SIG-M5 treated with dmso at 0.1 percent for 504 hours (cell line): ENCODE measurements around the gene SRPX2.

Source experiments
- DNase-seq: peaks from one replicate; lab custom pipeline; 2025; ENCODE audit not compliant: unreplicated experiment; lab: John Stamatoyannopoulos, UW

Gene SRPX2

GRCh38 chrX:100649550-100650356 lies 5.8 kb downstream of the SRPX2 start:
- DNase-seq = no peak

GRCh38 chrX:100650841-100651240 lies 6.8 kb downstream of the SRPX2 start:
- DNase-seq = no peak

DNA sequence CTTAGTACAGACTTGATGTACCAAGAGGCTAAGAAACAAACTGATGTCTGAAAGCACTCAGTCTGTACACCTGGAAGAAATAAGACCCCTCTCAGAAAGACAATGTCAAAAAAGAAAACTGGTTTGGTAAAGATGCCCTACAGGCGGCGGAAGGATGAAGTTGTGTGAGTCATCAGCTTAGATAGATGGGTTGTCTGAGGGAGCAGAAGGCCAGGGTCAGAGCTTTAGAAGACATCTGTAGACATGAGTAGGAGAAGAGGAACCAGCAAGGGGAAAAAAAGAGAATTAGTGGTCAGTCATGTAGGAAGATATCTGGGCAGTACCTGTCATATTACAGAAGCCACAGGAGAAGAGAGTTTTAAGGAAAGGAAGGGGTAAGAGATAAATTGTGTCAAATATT lies 8.3 kb downstream of the SRPX2 start:
- DNase-seq = no peak

DNA sequence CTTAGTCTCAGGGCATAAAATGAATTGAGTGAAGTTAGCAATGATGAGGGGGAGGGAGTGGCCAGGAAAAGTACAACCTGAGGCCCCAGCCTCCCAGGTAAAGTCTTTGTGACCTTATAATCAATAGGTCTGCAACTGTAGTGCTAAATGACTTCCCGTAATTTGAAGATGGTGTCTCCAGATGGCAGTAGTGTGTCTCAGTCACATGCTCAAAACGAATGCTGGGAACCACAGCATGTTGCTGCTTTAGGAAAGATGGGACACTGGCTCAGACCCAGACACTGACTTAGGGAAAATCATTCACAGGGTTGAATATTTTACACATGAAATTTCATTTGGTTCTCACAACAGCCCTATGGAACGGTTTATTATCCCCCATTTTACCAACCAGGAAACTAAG lies 10.3 kb downstream of the SRPX2 start:
- peak; percentile 3 for DNase-seq

DNA sequence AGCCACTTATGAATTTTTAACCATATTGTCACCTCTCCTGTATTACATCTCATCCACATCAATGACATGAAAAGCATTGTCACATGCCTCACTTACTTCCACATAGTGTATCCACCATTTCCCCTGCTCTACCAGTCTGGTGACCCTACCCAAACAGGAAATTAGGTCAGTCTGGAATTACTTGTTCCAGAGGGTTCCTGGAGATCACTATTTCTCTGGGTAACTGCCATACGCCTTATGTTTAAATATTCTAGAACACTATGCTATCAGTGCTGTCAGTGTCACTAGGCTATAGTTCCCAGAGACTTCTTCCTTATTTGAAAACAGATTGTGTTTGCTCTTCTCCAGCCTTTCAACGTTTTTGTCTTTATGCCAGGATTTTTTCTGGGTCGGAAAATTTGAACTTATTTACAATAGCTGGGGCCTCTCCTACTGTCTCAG lies 15.0 kb downstream of the SRPX2 start:
- DNase-seq = no peak

DNA sequence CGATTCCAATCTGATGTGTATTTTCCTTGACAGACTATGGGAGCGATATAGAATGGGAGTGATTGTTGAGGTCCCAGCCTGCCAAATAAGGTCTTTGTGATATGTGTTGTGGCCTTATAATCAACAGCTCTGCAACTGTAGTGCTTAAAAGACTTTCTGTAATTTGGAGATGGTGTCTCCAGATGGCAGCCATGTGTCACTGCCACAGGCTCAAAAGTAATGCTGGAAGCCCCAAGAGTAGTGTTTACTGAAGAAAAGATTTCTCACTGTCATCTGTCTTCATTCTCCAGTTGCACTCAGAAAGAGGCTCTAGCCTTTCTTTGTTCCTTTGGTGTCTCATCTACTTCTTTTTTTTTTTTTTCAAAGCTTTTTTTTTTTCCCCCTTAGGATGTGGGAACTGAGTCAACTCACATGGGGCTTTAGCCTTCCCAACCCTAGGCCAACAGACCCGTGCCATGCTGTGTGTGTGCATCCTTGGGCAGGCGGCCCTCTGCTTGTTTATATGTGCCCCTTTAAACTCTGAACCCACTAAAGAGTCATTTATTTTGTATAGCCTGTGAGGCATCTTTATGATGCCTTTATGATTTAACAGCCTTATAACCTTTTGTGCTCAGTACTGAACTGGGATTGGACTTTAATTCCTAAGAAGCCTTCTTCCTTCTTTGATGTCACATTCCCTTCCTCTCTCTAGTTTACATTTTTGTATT lies 15.6 kb downstream of the SRPX2 start:
- no peak for DNase-seq

DNA sequence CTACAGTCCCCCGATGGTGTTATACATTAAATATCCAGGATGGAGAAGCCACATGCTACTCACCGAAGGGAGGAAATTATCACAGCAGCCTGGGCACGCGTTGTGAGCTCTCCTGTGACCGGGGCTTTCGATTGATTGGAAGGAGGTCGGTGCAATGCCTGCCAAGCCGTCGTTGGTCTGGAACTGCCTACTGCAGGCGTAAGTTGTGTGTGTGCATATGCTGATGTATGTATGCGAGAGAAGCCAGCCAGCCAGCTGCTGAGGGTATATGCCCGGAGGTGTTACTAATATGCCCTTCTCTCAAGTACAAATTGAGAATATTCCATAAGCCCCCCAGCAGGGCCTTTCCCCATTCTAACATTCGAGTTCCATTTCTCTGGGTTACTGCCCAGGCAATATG lies 18.2 kb downstream of the SRPX2 start:
- no peak for DNase-seq

DNA sequence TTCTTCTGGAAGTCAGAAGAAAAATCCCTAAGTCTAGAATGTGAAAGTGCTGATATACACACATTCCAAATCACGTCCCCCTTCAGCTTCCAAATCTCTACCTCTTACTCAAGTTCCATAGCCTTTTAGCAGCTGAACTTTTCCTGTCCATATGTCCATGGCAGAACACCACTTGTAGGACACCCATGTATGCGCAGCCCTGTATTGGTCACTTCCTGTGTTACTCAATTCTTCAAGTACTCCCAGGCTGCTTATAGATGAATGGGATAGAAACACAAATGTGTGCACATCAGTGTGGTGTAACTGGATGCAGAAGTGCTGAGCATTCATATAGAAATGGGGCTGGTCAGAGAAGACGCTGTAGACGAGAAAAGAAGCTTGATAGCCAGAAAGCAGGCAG lies 18.8 kb downstream of the SRPX2 start:
- DNase-seq = no peak

- DNase-seq = no peak
Measured at GRCh38 chrX:100663642-100664041, 19.6 kb downstream of the SRPX2 start.

DNA sequence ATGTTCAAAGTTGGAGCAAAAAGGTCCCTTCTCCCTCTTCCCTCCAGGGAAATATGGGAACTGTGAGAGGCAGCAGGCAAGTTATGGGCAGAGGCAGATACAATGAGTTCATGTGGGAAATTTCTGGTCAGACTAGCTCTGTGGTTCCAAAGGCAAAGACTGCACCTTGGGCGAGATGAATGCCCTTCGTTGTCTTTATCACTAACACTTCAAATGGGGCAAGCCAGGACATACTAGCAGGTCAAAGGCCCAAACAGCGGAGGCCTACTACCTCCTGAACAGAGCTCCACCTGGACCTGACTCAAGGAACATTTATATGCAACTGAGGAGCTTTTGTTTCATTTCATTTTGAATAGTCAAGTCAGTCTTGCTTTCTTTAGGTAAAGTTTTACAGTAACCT lies 29.0 kb downstream of the SRPX2 start:
- DNase-seq = no peak

GRCh38 chrX:100673397-100673953 lies 29.5 kb downstream of the SRPX2 start:
- no peak for DNase-seq

- peak; percentile 42 for DNase-seq
Measured at GRCh38 chrX:100674705-100675104, 30.7 kb downstream of the SRPX2 start.

- DNase-seq = no peak
Measured at GRCh38 chrX:100677611-100678181, 33.7 kb downstream of the SRPX2 start.

DNA sequence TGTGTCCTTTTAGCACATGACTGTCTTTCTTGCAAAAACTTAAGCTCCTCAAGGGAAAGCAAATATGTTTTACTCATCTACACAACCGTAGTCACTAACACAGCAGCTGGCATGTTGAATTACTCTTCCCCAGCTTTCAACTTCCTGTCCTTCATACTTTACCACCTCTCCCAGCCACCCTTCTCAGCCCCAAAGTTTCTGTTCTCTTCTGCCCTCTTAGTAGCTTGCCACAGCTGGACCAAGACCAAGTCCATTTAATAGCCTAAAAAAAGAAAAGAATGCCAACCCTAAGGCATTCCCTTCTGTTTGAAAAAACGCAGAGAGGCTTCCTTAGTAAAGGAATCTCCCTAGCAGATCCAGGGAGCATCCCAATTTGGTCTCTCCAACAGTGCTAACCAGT lies 36.8 kb downstream of the SRPX2 start:
- no peak for DNase-seq

GRCh38 chrX:100681599-100681998 lies 37.6 kb downstream of the SRPX2 start:
- no peak for DNase-seq

- DNase-seq = no peak
Measured at GRCh38 chrX:100682939-100683338, 38.9 kb downstream of the SRPX2 start.

DNA sequence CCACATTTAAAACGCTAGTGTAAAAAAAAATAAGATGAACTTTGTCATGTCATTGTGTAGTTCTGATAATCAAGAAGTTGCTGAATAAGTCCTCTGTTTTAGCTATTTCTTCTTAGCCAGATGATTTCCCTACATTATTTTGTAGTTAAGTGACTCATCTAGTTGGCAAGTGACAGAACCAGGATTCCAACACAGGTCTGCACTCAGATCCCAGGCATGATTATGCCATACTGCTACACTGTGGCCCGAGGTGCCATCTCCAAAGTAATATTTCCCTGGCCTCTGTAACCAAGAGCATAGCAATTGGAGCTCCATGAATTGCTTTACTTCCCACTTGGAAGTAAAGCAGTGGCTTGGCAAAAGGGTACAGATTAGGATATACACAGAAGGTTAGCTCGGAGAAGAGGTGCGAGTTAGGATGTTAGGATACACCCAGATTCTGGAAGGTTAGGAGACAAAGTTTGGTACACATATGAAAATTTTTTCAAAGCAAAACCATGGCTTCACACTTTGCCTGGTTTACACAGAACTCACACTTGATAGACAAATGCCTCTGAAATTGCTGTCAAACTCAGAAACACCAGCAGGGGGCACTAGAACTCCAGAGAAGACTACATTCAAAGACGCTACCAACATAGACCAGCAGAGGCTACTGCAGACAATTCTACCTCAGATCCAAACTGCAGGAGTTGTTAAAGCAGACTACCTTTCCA lies 41.4 kb downstream of the SRPX2 start:
- peak; percentile 74 for DNase-seq

GRCh38 chrX:100685997-100686305 lies 42.0 kb downstream of the SRPX2 start:
- no peak for DNase-seq

GRCh38 chrX:100687128-100687527 lies 43.1 kb downstream of the SRPX2 start:
- DNase-seq = no peak

DNA sequence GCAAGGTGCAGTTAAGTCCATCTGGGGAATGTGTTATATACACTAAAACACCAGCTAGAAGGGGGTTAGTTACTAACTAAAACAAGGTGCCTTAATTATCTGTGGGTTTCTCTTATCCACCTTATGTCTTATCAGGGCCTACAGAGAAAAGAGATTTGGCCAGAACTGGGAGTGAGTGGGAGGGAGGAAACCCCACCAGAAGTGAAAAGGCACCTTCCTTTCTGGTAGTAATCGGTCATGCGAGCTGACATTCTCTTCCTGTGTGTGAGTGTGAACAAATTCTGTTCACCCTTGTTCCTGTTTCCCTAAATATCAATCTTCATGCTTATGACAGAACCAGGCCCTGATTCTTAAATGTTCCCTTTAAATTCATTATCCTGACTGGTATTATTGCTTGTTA lies 43.5 kb downstream of the SRPX2 start:
- DNase-seq = no peak

DNA sequence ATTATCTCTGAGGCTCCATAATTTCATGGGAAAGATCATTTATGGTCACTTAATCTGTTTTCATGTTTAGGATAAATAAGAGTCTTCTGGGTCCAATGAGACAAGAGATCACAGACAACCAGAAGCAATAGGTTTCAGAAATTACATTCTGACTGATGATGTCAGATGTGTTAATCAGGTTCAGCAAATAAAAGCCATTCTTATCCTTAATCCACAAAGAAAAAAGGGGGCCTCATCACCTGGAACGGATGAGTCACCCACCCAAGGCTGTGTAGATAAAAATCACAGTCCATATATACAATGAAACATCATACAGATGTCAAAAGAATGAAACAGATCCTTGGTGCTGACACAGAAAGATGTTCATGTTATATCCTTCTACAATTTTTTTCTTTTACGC lies 51.3 kb downstream of the SRPX2 start:
- DNase-seq = no peak
